Esophagus muscularis mucosa (tissue), 4 donors: ENCODE measurements around the gene GPR135. TPM values are rescaled to one million over a fixed set of nuclear protein-coding genes. Genes with fewer than 3 reads are reported as not detected.

Source experiments
- DNase-seq: peaks from one replicate; pipeline ENCODE4 v3.0.0-alpha.2; 2017; ENCODE audit errors: extremely low spot score
- H3K27ac ChIP-seq, 4 donors: fragments of 200-600 bp; sonication (generic); replicated peaks in 1 of 4; 1 replicate in 3 of 4; 2 replicates in 1 of 4; pipeline ENCODE4 v1.5.1; 2016 to 2019; ENCODE audit warnings: mild to moderate bottlenecking in 1 of 4
- H3K27me3 ChIP-seq, 4 donors: fragments of 200-600 bp; sonication (generic); one replicate each; pipeline versions ENCODE4 v1.5.1 to v1.6.0; 2016 to 2019
- H3K36me3 ChIP-seq, 4 donors: fragments of 200-600 bp; sonication (generic); one replicate each; pipeline ENCODE4 v1.5.1; 2016 to 2019
- H3K4me1 ChIP-seq, 4 donors: fragments of 200-600 bp; sonication (generic); one replicate each; pipeline ENCODE4 v1.5.1; 2016 to 2019
- H3K4me3 ChIP-seq, 4 donors: fragments of 200-600 bp; sonication (generic); 1 replicate in 2 of 4; 2 replicates in 2 of 4; pipeline ENCODE4 v1.5.1; 2016 to 2019; ENCODE audit warnings: mild to moderate bottlenecking in 4 of 4, moderate library complexity in 1 of 4
- H3K9me3 ChIP-seq, 4 donors: fragments of 200-600 bp; sonication (generic); 1 replicate in 3 of 4; 2 replicates in 1 of 4; pipeline ENCODE4 v1.5.1; 2016 to 2019
- EP300 ChIP-seq: sonication (generic); formaldehyde crosslinking; IDR thresholded peaks from one replicate; pipeline ENCODE4 v1.6.1; 2017; ENCODE audit warnings: antibody characterized with exemption
- POLR2A ChIP-seq: fragments of 450-650 bp; IDR thresholded peaks from one replicate; pipeline ENCODE4 v1.6.1; 2017; ENCODE audit warnings: antibody characterized with exemption, moderate library complexity, mild to moderate bottlenecking, low read depth
- POLR2AphosphoS5 ChIP-seq, 2 donors: sonication (generic); formaldehyde crosslinking; IDR thresholded peaks; one replicate each; pipeline ENCODE4 v1.6.1; 2017; ENCODE audit warnings: antibody characterized with exemption in 2 of 2
- WGBS: methylation state at CpG from one replicate; pipeline ENCODE4 v1.1.5; 2018; 5-methylcytosine and 5-hydroxymethylcytosine counted together
- intact Hi-C: fragments of 100-400 bp; cut with DNase I; formaldehyde crosslinking; loops from one replicate; pipeline ENCODE4 v1.15.1; 2023
- total RNA-seq, 4 donors: library from RNA; depleted of rRNA; stranded (reverse); fragments of >200 nt; gene quantifications; one replicate each; pipeline versions ENCODE4 v1.1.0 to v1.2.1, GENCODE V29; 2016
- TF ChIP-seq, protein P1 (sequence below), 3 experiments: fragments of 200-600 bp in 2 of 3; fragments of 450-650 bp in 1 of 3; sonication (generic) in 2 of 3; IDR thresholded peaks; one replicate each; pipeline ENCODE4 v1.5.1; 2017 to 2019; ENCODE audit warnings: antibody characterized with exemption in 3 of 3, mild to moderate bottlenecking in 2 of 3, moderate library complexity in 1 of 3

Gene GPR135
- total RNA-seq, 4 donors from 2014 or later, result 4.3 to 9.1 (median 6.4) TPM

DNA sequence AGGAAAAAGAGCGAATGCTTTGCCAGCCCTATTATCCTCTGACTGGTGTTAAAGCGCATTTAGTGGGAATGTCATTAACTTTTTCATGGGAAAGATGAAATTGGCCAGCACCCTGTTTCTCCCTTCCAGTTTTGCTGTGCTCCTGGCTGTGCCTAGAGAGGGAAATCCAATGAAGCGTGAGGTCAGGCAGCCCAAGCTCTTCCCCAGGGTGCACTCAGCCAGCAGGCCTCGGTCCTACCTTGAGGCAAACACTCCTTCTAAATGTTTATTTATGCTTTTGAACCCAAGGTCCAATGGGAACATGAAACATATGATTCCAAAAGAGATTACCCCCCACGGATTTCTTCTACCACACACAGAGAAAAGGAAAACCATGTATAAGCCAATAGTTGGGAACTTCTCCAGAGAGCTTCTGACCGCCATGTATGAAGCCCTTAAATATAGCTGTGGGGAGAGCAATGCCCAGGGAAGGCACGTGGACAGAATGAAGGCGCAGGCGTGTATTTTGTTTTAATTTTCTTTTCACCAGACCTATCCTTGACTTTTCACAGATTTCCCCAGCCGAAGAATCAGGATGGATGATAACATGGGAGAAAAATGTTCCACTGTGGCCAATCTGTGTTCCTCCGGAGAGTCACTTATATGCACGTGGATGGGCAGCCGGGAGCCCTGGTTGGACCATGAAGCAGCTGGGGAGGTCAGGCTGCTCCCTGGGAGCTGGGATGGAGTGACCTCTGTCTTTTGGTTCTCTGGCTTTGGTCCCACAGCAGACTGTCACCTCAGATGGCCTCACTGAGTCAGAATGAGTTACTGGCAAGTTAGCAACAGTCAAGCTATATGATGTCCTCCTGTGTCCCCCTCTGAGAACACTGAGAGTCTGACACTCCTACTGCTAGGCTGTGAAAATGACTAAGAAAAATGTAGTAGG lies 37.3 kb downstream of the GPR135 start:
- Histone ChIP-seq H3K27ac (peak overlapping the region; percentile 56 to 77 (median 72)), H3K36me3 (no peaks in the 10 kb centered on the region), H3K4me3 (no peak overlapping the region), H3K9me3 (no peaks in the 10 kb centered on the region), H3K4me1 (peaks cover 34 to 68% (median 46%) of the 10 kb centered on the region in 4 donors), H3K27me3 (no peaks in the 10 kb centered on the region)
- no peak for DNase-seq
- intact Hi-C loops, result loop anchor here (5.0 to 10.0 kb wide), 2 partner anchors 153 to 241 kb away; partner anchors contain the start of gene DAAM1
- no peak for TF ChIP-seq POLR2AphosphoS5 (IDR thresholded peaks at IDR 0.05)
- TF ChIP-seq EP300, result no peak
- no peak for TF ChIP-seq POLR2A
- TF ChIP-seq, protein P1, sequence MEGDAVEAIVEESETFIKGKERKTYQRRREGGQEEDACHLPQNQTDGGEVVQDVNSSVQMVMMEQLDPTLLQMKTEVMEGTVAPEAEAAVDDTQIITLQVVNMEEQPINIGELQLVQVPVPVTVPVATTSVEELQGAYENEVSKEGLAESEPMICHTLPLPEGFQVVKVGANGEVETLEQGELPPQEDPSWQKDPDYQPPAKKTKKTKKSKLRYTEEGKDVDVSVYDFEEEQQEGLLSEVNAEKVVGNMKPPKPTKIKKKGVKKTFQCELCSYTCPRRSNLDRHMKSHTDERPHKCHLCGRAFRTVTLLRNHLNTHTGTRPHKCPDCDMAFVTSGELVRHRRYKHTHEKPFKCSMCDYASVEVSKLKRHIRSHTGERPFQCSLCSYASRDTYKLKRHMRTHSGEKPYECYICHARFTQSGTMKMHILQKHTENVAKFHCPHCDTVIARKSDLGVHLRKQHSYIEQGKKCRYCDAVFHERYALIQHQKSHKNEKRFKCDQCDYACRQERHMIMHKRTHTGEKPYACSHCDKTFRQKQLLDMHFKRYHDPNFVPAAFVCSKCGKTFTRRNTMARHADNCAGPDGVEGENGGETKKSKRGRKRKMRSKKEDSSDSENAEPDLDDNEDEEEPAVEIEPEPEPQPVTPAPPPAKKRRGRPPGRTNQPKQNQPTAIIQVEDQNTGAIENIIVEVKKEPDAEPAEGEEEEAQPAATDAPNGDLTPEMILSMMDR (IDR thresholded peaks at IDR 0.05), result no peak
- 72% methylated on average over 13 of the region's 13 CpGs for WGBS

DNA sequence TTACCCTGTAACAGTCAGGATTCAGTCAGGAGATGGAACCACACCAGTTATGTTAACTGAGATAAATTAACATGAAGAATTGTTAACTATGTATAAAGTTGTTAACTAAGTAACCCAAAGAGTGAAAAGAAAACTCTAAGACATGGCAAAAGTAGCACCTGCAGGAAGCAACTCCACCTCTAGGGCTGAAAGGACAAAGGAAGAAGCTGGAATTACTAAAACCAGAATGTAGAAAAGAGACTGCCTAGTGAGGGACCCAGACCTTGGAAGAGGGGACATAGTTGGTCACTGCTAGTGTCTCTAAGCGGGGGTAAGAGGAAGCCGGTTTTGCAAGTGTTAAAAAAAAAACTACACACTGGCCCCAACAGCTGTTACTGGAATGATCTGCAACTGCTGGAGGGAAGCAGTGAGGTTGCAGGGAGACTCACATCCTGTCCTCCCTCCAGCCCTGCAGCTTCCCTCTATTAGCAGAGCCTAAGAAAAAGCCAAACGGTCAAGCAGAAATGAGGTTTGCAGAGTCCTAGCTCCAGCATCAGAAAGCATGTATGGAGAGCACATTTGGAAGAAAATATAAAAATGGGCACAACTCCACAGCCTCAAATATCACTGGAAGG lies 39.8 kb downstream of the GPR135 start:
- no peak for DNase-seq
- TF ChIP-seq EP300, result no peak
- TF ChIP-seq, protein P1 (IDR thresholded peaks at IDR 0.05), result peak in 1 of 3 experiments; percentile 16
- no peak for TF ChIP-seq POLR2AphosphoS5 (IDR thresholded peaks at IDR 0.05)

DNA sequence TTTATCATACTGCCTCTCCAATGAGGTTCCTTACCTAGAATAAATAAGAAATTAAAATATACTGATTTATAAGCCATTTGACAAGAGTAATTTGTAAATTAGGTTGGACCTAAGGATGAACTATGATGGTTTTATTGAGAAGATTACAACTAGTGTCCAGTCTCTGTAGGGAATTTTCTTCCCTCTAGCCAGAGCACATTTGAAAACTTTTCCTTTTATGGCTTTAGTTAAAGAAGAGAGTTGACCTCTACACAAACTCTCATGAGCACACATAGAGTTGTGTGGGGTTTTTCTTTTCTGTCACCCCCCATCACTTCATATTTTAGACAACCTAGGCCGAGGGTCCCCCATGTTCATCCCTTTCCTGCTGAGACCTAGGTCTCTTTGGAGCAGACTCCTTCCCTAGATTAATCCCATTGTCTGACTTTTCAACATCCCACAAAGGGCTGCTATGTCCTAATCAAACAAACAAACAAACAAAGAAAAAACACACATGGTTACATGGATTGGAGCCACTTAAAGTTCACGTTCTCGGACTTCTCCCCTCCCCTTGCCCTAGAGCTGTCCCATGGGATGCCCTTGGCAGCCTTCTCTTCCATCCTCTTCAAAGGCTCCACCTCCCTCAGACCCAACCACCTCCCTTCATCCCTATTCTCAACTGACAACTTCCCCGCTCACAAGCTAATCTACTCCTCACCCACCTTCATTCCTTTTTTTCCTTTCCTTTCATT lies 40.7 kb downstream of the GPR135 start:
- no peaks in the 10 kb centered on the region for H3K36me3 ChIP-seq
- no peaks in the 10 kb centered on the region for H3K27me3 ChIP-seq
- H3K4me3 ChIP-seq, result no peak overlapping the region
- TF ChIP-seq, protein P1 (IDR thresholded peaks at IDR 0.05), result no peak
- TF ChIP-seq POLR2AphosphoS5 (IDR thresholded peaks at IDR 0.05), result no peak
- no peak for TF ChIP-seq EP300
- TF ChIP-seq POLR2A, result no peak
- intact Hi-C loops, result loop anchor here (5.0 to 10.0 kb wide), 3 partner anchors 47 to 237 kb away; partner anchors contain the start of gene DAAM1
- peak overlapping the region in 3 of 4 donors; percentile 36 to 77 (median 50) for H3K27ac ChIP-seq
- H3K9me3 ChIP-seq, result no peaks in the 10 kb centered on the region
- WGBS, result 73% methylated on average over 4 of the region's 4 CpGs
- peaks cover 36 to 71% (median 58%) of the 10 kb centered on the region in 4 donors for H3K4me1 ChIP-seq
- no peak for DNase-seq

More for the DNA sequence above, 39.8 kb downstream of the GPR135 start:
- H3K9me3 ChIP-seq, result no peaks in the 10 kb centered on the region
- WGBS, result 61% methylated on average over 3 of the region's 3 CpGs
- no peak overlapping the region for H3K4me3 ChIP-seq
- intact Hi-C loops, result loop anchor here (5.0 to 10.0 kb wide), 2 partner anchors 151 to 238 kb away; partner anchors contain the start of gene DAAM1
- peaks cover 34 to 75% (median 57%) of the 10 kb centered on the region in 4 donors for H3K4me1 ChIP-seq
- peak overlapping the region in 3 of 4 donors; percentile 36 to 77 (median 50) for H3K27ac ChIP-seq
- no peaks in the 10 kb centered on the region for H3K27me3 ChIP-seq
- H3K36me3 ChIP-seq, result no peaks in the 10 kb centered on the region

DNA sequence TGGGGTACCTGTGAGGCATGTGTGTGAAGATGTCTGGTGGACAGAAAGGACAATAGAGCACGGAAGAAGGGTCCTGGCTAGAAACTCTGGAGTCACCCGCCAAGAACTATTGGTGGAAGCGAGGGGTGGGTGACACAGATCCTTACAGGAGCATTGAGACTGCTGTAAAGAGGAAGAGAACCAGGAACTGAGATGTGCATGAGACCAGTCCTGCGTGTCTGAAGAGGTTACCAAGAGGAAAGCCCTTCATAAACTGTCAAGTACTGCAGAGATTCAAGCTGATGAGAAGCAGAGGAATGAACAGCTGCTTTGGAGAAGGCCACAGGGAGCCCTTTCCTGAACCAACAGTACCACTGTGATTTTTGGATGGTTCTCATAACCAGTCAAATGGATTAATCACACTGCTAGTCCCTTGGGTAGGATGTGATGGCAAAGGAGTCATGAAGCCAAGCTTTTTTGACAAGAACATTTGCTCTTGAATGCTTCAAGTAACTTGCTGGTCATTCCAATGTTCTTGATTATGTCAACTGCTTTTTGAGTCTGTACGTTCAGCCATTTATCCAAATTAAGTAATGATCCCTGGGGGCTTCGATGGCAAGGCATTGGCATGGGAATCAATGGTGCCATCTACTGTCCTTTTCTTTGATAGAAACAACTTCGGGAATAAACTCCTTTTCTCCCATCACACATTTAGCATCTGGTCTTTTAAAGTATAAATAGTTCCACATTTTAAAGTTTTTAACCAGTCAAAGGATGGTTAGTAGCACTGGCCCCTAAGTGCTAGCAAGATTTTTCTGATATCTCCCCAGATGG lies 42.9 kb downstream of the GPR135 start:
- Histone ChIP-seq H3K4me1 (peaks cover 23 to 59% (median 50%) of the 10 kb centered on the region in 4 donors), H3K9me3 (no peaks in the 10 kb centered on the region), H3K27me3 (no peaks in the 10 kb centered on the region), H3K4me3 (no peak overlapping the region), H3K36me3 (no peaks in the 10 kb centered on the region), H3K27ac (peak overlapping the region in 1 of 4 donors; percentile 33)
- intact Hi-C loops, result loop anchor here (5.0 to 10.0 kb wide), 2 partner anchors 45 to 147 kb away; no protein-coding TSS in a partner anchor
- TF ChIP-seq EP300, result no peak
- TF ChIP-seq POLR2AphosphoS5 (IDR thresholded peaks at IDR 0.05), result no peak
- no peak for TF ChIP-seq POLR2A
- TF ChIP-seq, protein P1 (IDR thresholded peaks at IDR 0.05), result no peak
- 71% methylated on average over 7 of the region's 7 CpGs for WGBS
- no peak for DNase-seq
